Heart left ventricle (tissue), 13 donors: ENCODE measurements around the gene LPIN3.

Experiments
- CTCF ChIP-seq, 12 donors: fragments of 200-600 bp; sonication (generic) in 4 of 12; IDR thresholded peaks; one replicate each; pipeline versions ENCODE4 v1.5.0 to v1.8.0; 2018 to 2022; ENCODE audit warnings: antibody characterized with exemption in 12 of 12, mild to moderate bottlenecking in 5 of 12
- POLR2A ChIP-seq, 2 donors: fragments of 450-650 bp; IDR thresholded peaks; one replicate each; pipeline ENCODE4 v1.6.1; 2017; ENCODE audit warnings: antibody characterized with exemption in 2 of 2, mild to moderate bottlenecking in 2 of 2, moderate library complexity in 2 of 2
- donor health status: ischemic (EF 13 %, LVEDD 7.1; RV severe dilation, severe dysfunction).
- donor health status: DM: no; HTN: yes; CAD: no.
- donor health status: DM: no; HTN: no; CAD: no.
- donor health status: ischemic (EF 25% LVEDD 6.9; RV normal size, moderate dysfunction).
- donor health status: ischemic (EF 25% LVEDD 5.7; RV mildly dilated, moderate dysfunction).
- donor health status: ischemic (EF 35%, LVEDD 5.7; RV mildly dilated, moderate dysfunction).
- donor health status: nonischemic (EF 11% LVEDD 7.7; RV severe dilation, severe dysfunction).
- donor health status: DM: yes; HTN: yes; CAD: no.
- donor health status: PGD.
- donor health status: ischemic (EF 29% LVEDD 5.4; RV normal size, mild dysfunction).
- donor health status: nonischemic (EF 23%, LVEDD 6.1; RV moderate dilation, normal function).

- TF ChIP-seq POLR2A (IDR thresholded peaks at IDR 0.05) (no peak), CTCF (IDR thresholded peaks at IDR 0.05) (no peak)
Measured at GRCh38 chr20:41406896-41407444, 66.3 kb downstream of the LPIN3 start.
